Progenitor cell of endocrine pancreas (in vitro differentiated cells): ENCODE data around the gene CSMD2. TPM values are rescaled to one million over a fixed set of nuclear protein-coding genes. Genes with fewer than 3 reads are reported as not detected.
A peak's percentile ranks its signal among the peaks of the same experiment; 100 is the strongest.

Source experiments
- DNase-seq: peaks from one replicate; pipeline ENCODE4 v3.0.0; 2021; ENCODE audit warnings: low spot score; ENCODE audit not compliant: unreplicated experiment
- H3K27ac Mint-ChIP-seq: 2 replicates; pipeline ENCODE4 v1.8.0; 2021; ENCODE audit warnings: mild to moderate bottlenecking, moderate library complexity, mixed read lengths
- H3K27me3 Mint-ChIP-seq: 2 replicates; pipeline ENCODE4 v1.8.0; 2021; ENCODE audit warnings: mixed read lengths
- H3K36me3 Mint-ChIP-seq: 2 replicates; pipeline ENCODE4 v1.8.0; 2022; ENCODE audit warnings: mixed read lengths; ENCODE audit not compliant: insufficient read depth
- H3K4me1 Mint-ChIP-seq: 2 replicates; pipeline ENCODE4 v1.8.0; 2021; ENCODE audit warnings: low read depth, mixed read lengths
- H3K4me3 Mint-ChIP-seq: 2 replicates; pipeline ENCODE4 v1.8.0; 2021; ENCODE audit warnings: low read depth, mild to moderate bottlenecking, moderate library complexity, mixed read lengths
- H3K9me3 Mint-ChIP-seq: 2 replicates; pipeline ENCODE4 v1.8.0; 2021; ENCODE audit warnings: low read depth, mixed read lengths
- total RNA-seq: library from RNA; stranded (reverse); gene quantifications from 2 replicates; pipeline ENCODE4 v1.2.1, GENCODE V29; 2021
- TF ChIP-seq, protein P1 (sequence below): fragments of 200-600 bp; sonication (generic); IDR thresholded peaks from one replicate; pipeline ENCODE4 v1.5.0; 2021; ENCODE audit warnings: antibody characterized with exemption, mild to moderate bottlenecking; ENCODE audit not compliant: unreplicated experiment

The CSMD2 gene
- total RNA-seq, 1 donor from 2014 or later = 0.38 TPM

- Mint-ChIP-seq H3K27me3 (peaks cover 6% of the 10 kb centered on the region), H3K4me1 (peaks cover 3% of the 10 kb centered on the region), H3K36me3 (no peaks in the 10 kb centered on the region), H3K9me3 (peaks cover 3% of the 10 kb centered on the region), H3K27ac (no peak overlapping the region), H3K4me3 (no peak overlapping the region)
- DNase-seq = no peak
- TF ChIP-seq, protein P1, sequence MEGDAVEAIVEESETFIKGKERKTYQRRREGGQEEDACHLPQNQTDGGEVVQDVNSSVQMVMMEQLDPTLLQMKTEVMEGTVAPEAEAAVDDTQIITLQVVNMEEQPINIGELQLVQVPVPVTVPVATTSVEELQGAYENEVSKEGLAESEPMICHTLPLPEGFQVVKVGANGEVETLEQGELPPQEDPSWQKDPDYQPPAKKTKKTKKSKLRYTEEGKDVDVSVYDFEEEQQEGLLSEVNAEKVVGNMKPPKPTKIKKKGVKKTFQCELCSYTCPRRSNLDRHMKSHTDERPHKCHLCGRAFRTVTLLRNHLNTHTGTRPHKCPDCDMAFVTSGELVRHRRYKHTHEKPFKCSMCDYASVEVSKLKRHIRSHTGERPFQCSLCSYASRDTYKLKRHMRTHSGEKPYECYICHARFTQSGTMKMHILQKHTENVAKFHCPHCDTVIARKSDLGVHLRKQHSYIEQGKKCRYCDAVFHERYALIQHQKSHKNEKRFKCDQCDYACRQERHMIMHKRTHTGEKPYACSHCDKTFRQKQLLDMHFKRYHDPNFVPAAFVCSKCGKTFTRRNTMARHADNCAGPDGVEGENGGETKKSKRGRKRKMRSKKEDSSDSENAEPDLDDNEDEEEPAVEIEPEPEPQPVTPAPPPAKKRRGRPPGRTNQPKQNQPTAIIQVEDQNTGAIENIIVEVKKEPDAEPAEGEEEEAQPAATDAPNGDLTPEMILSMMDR = no peak
Observed at GRCh38 chr1:34060187-34060730, 104.8 kb downstream of the CSMD2 start.

- DNase-seq = no peak
- H3K36me3 Mint-ChIP-seq = no peaks in the 10 kb centered on the region
- peak overlapping the region; percentile 50 for H3K27ac Mint-ChIP-seq
- H3K9me3 Mint-ChIP-seq = no peaks in the 10 kb centered on the region
- peaks cover 6% of the 10 kb centered on the region for H3K27me3 Mint-ChIP-seq
- H3K4me3 Mint-ChIP-seq = no peak overlapping the region
- peaks cover 5% of the 10 kb centered on the region for H3K4me1 Mint-ChIP-seq
- TF ChIP-seq, protein P1 = no peak
Observed at GRCh38 chr1:34057347-34058130, 107.5 kb downstream of the CSMD2 start.

DNA sequence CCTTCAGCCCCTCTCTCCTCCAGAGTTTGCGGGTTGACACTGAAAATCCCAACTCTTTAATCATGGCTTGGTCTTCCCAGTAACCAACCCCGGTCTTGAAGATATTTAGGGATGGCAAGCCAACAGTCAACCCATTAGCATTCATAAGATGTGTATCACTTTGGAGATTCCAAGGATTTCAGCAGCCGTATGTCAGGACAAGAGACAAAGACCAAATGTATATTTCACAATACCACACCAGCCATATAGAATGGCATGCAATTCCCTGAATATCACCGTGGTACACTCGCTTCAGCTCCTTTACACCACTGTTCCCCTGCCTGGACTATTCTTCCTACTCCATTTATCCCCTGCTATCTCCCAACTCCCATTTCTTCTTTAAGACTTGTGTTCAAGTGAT is 109.2 kb downstream of the CSMD2 start:
- TF ChIP-seq, protein P1 = no peak
- H3K27ac Mint-ChIP-seq = no peak overlapping the region
- H3K9me3 Mint-ChIP-seq = no peaks in the 10 kb centered on the region
- H3K27me3 Mint-ChIP-seq = peaks cover 6% of the 10 kb centered on the region
- H3K4me1 Mint-ChIP-seq = peaks cover 5% of the 10 kb centered on the region
- no peak overlapping the region for H3K4me3 Mint-ChIP-seq
- H3K36me3 Mint-ChIP-seq = no peaks in the 10 kb centered on the region
- no peak for DNase-seq

DNA sequence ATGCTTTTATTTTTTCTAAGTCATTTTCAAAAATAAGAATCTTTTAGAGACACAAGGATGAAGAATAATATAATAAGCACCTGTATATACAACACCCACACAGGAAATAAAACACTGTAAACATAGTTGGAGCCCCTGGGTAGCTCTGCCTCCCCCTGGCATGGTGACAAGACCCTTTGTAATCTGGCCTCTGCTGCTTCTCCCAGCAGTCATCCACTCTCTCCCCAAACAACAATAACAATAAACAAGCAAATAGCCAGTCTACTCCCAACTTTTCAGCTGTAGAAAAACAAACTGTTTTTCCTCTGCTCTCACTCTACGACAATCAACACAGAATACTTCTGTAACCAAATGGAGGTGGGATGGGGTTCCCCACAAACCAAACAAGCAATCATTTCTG is 110.1 kb downstream of the CSMD2 start:
- Mint-ChIP-seq H3K27ac (no peak overlapping the region), H3K4me1 (peaks cover 5% of the 10 kb centered on the region), H3K36me3 (no peaks in the 10 kb centered on the region), H3K4me3 (no peak overlapping the region), H3K9me3 (no peaks in the 10 kb centered on the region), H3K27me3 (peaks cover 6% of the 10 kb centered on the region)
- TF ChIP-seq, protein P1 = no peak
- no peak for DNase-seq

DNA sequence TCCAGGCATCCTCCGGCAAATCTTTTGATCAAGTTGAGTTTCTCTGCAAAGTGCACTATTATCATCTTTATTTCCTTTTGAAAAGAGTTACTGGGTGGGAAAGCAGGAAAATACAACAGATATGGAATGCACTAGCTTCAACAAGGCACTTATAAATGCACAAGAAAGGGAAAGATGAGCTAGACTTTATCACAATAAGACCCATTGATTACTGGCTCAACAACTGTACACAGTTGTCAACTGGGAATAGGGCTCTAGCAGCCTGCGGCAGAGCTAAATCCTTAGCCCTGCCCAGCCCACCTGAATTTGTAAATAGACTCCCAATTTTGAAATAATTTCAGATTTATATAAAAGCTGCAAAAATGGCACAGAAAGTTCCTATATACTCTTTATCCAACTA is 111.4 kb downstream of the CSMD2 start:
- Mint-ChIP-seq H3K27me3 (peaks cover 6% of the 10 kb centered on the region), H3K4me1 (peaks cover 5% of the 10 kb centered on the region), H3K9me3 (no peaks in the 10 kb centered on the region), H3K36me3 (no peaks in the 10 kb centered on the region), H3K4me3 (no peak overlapping the region), H3K27ac (no peak overlapping the region)
- TF ChIP-seq, protein P1 = no peak
- no peak for DNase-seq
